ENCODE results near the gene CDH22. TPM values are rescaled to one million over a fixed set of nuclear protein-coding genes. Genes with fewer than 3 reads are reported as not detected.

The CDH22 gene
- total RNA-seq, 4 donors from 2014 or later: not detected

GRCh38 chr20:46157625-46158024 lies 150.7 kb downstream of the CDH22 start:
- no peaks in the 10 kb centered on the region for H3K4me1 ChIP-seq
- no peaks in the 10 kb centered on the region for H3K9me3 ChIP-seq
- no peak for TF ChIP-seq POLR2A (IDR thresholded peaks at IDR 0.05)
- no peak for TF ChIP-seq CTCF (IDR thresholded peaks at IDR 0.05)
- H3K36me3 ChIP-seq: no peaks in the 10 kb centered on the region
- no peak for DNase-seq
- H3K27me3 ChIP-seq: no peaks in the 10 kb centered on the region
- H3K27ac ChIP-seq: no peak overlapping the region
- no peak overlapping the region for H3K4me3 ChIP-seq

DNA sequence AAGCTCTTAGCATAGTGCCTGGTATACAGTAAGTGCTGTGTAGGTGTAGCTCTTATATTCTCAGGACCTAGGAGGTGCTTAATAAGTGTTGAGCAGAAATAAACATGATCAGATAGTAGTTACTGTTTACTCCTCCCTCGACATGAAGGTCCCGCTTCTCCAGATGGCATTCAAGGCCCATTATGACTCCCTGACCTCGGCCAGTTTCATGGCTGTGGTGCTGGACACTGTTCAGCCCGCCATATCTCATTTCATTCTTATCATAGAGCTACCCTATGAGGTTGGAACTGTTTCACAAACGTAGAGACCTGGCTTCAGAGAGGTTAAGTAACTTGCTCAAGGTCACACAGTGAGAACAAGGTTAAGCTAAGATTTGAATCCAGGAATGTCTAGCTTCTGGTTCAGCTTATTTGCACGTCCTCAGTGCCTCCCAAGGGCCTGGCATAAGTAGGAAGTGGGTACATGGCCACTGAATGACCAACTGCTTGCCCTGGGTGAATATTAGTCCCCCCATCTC lies 151.2 kb downstream of the CDH22 start:
- Histone ChIP-seq H3K4me1 (no peaks in the 10 kb centered on the region), H3K27me3 (no peaks in the 10 kb centered on the region)

DNA sequence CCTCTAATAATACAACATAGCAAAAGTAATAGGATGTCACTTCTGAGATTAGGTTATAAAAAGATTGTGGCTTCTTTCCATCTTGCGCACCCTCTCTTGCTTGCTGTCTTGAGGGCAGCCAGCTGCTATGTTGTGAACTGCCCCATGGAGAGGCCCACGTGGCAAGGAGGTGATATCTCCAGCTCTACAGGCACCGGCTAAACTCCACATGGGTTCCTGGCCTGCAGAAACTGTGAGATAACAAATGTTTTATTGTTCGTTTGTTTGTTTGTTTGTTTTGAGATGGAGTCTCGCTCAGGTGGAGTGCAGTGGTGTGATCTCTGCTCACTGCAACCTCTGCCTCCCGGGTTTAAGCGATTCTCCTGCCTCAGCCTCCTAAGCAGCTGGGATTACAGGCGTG lies 152.2 kb downstream of the CDH22 start:
- no peak for DNase-seq
- Histone ChIP-seq H3K9me3 (no peaks in the 10 kb centered on the region), H3K36me3 (no peaks in the 10 kb centered on the region), H3K4me1 (no peaks in the 10 kb centered on the region), H3K27me3 (no peaks in the 10 kb centered on the region), H3K27ac (no peak overlapping the region), H3K4me3 (no peak overlapping the region)
- TF ChIP-seq CTCF (IDR thresholded peaks at IDR 0.05) (no peak), POLR2A (IDR thresholded peaks at IDR 0.05) (no peak)

More for the DNA sequence above, 151.2 kb downstream of the CDH22 start:
- Histone ChIP-seq H3K9me3 (no peaks in the 10 kb centered on the region), H3K4me3 (no peak overlapping the region), H3K36me3 (no peaks in the 10 kb centered on the region), H3K27ac (no peak overlapping the region)
- TF ChIP-seq POLR2A (IDR thresholded peaks at IDR 0.05) (no peak), CTCF (IDR thresholded peaks at IDR 0.05) (no peak)
- no peak for DNase-seq

GRCh38 chr20:46154796-46155195 lies 153.5 kb downstream of the CDH22 start:
- Histone ChIP-seq H3K9me3 (no peaks in the 10 kb centered on the region), H3K4me1 (no peaks in the 10 kb centered on the region), H3K27ac (no peak overlapping the region), H3K27me3 (no peaks in the 10 kb centered on the region), H3K36me3 (no peaks in the 10 kb centered on the region), H3K4me3 (no peak overlapping the region)
- TF ChIP-seq POLR2A (IDR thresholded peaks at IDR 0.05): no peak
- TF ChIP-seq CTCF (IDR thresholded peaks at IDR 0.05): no peak
- no peak for DNase-seq

DNA sequence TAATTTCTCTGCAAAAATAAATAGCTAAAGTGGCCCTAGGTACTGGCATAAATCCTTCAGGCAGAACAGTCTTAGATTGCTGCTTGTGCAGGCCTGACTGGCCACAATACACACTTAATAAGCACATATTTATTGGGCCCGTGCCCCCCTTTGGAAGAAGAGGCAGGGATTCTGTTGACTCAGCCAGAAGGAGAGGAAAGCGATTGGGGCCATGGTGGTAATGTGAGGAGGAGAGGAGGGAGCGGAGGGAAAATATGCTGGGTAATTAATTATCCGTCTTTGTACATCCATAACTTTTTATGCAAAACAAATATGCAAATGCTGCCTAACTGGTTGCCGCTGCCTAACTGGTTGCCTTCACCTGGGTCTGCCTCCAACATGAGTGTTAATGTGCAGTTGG lies 154.0 kb downstream of the CDH22 start:
- H3K27me3 ChIP-seq: no peaks in the 10 kb centered on the region
- TF ChIP-seq CTCF (IDR thresholded peaks at IDR 0.05) (no peak), POLR2A (IDR thresholded peaks at IDR 0.05) (no peak)
- no peaks in the 10 kb centered on the region for H3K9me3 ChIP-seq

More for the DNA sequence above, 154.0 kb downstream of the CDH22 start:
- no peak overlapping the region for H3K27ac ChIP-seq
- H3K4me3 ChIP-seq: no peak overlapping the region
- H3K4me1 ChIP-seq: no peaks in the 10 kb centered on the region
- no peaks in the 10 kb centered on the region for H3K36me3 ChIP-seq
- no peak for DNase-seq
